Fibroblast of mammary gland (primary cell): ENCODE results near the gene LRP1.
A peak's percentile ranks its signal among the peaks of the same experiment; 100 is the strongest.

Source experiments
- DNase-seq: peaks from one replicate; pipeline ENCODE4 v3.0.0-alpha.2; 2010; ENCODE audit warnings: low read depth
- H3K4me3 ChIP-seq: 2 replicates; pipeline ENCODE4 v1.5.1; 2011; ENCODE audit warnings: low read depth, mild to moderate bottlenecking, low read length, moderate library complexity; ENCODE audit not compliant: control insufficient read depth
- CTCF ChIP-seq: conservative IDR thresholded peaks from 2 replicates; pipeline ENCODE4 v1.5.1; 2011; ENCODE audit warnings: low read depth, low read length, inconsistent platforms; ENCODE audit not compliant: control insufficient read depth, insufficient read depth

LRP1 gene

GRCh38 chr12:57229046-57229633, 100.9 kb downstream of the LRP1 start:
- no peak for DNase-seq
- no peak for TF ChIP-seq CTCF
- peak overlapping the region; percentile 76 for H3K4me3 ChIP-seq

- peak within 1 kb of the TSS; percentile 76 for H3K4me3 ChIP-seq
- TF ChIP-seq CTCF, result no peak
Measured at GRCh38 chr12:57229634-57230380, 101.5 kb downstream of the LRP1 start, which contains the start of gene SHMT2. Gene SHMT2 (plus strand): TSS chr12:57229711. CDS start chr12:57229779, 68 bp downstream.

GRCh38 chr12:57230381-57231155, 102.3 kb downstream of the LRP1 start:
- TF ChIP-seq CTCF, result no peak
- no peak for DNase-seq
- H3K4me3 ChIP-seq, result peak overlapping the region; percentile 76

More at GRCh38 chr12:57229634-57230380, 101.5 kb downstream of the LRP1 start, which contains the start of gene SHMT2:
- DNase-seq, result peak; percentile 96

- no peak for TF ChIP-seq CTCF
- H3K4me3 ChIP-seq, result peak overlapping the region; percentile 1
- no peak for DNase-seq
Measured at GRCh38 chr12:57231276-57232021, 103.2 kb downstream of the LRP1 start.

- DNase-seq, result no peak
- no peak for TF ChIP-seq CTCF
- no peak overlapping the region for H3K4me3 ChIP-seq
Measured at GRCh38 chr12:57232156-57232756, 104.0 kb downstream of the LRP1 start.
